Measurements from ENCODE around the gene RCBTB1.

The RCBTB1 gene

DNA sequence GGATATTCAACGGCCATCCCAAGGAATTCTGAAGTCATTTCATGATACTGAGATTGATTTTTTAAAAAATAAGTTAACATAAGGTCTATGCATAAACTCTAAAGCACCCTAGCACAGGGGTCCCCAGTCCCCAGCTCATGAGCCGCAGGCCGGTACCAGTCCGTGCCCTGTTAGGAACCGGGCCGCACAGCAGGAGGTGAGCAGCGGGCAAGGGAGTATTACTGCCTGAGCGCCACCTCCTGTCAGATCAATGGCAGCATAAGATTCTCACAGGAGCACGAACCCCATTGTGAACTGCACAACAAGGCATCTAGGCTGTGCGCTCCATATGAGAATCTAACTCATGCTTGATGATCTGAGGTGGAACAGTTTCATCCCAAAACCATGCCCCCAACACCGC is 31.0 kb downstream of the RCBTB1 start:
- H3K4me1 ChIP-seq: no peaks in the 10 kb centered on the region
- H3K27me3 ChIP-seq: no peaks in the 10 kb centered on the region
- no peaks in the 10 kb centered on the region for H3K9me3 ChIP-seq
- DNase-seq: no peak
- TF ChIP-seq, protein P1, sequence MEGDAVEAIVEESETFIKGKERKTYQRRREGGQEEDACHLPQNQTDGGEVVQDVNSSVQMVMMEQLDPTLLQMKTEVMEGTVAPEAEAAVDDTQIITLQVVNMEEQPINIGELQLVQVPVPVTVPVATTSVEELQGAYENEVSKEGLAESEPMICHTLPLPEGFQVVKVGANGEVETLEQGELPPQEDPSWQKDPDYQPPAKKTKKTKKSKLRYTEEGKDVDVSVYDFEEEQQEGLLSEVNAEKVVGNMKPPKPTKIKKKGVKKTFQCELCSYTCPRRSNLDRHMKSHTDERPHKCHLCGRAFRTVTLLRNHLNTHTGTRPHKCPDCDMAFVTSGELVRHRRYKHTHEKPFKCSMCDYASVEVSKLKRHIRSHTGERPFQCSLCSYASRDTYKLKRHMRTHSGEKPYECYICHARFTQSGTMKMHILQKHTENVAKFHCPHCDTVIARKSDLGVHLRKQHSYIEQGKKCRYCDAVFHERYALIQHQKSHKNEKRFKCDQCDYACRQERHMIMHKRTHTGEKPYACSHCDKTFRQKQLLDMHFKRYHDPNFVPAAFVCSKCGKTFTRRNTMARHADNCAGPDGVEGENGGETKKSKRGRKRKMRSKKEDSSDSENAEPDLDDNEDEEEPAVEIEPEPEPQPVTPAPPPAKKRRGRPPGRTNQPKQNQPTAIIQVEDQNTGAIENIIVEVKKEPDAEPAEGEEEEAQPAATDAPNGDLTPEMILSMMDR (IDR thresholded peaks at IDR 0.05; ENCODE audit: low read depth, low read length): 0 out of 2 replicates have a peak, but pooled peaks have one; percentile 2
- H3K4me3 ChIP-seq (ENCODE audit: low read depth, low read length): no peak overlapping the region
- H3K36me3 ChIP-seq: peaks cover 37% of the 10 kb centered on the region

DNA sequence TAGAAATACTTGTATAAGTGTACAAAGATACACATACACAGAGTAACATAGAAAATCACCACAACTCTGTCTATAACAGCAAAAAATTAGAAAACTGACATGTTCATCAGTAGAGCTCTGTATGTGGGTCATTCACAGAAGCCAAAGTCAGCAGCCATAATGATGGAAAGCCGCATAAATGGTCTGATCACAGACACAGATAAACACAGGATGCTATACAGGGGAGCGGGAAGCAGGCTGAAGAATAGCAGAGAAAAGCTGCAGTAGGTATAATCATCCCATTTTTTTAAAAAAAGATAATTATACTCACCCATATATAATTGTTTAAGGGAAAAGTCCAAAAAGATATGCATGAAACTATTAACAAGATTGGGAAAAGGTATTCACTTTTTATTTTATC is 31.5 kb downstream of the RCBTB1 start:
- Histone ChIP-seq H3K9me3 (no peaks in the 10 kb centered on the region), H3K4me1 (no peaks in the 10 kb centered on the region), H3K27me3 (no peaks in the 10 kb centered on the region), H3K4me3 (ENCODE audit: low read depth, low read length) (no peak overlapping the region), H3K36me3 (peaks cover 33% of the 10 kb centered on the region)
- TF ChIP-seq, protein P1 (IDR thresholded peaks at IDR 0.05; ENCODE audit: low read depth, low read length): no peak
- DNase-seq: no peak

GRCh38 chr13:49550942-49551644 is 34.3 kb downstream of the RCBTB1 start:
- H3K36me3 ChIP-seq: peaks cover 36% of the 10 kb centered on the region
- TF ChIP-seq, protein P1 (IDR thresholded peaks at IDR 0.05; ENCODE audit: low read depth, low read length): no peak
- H3K9me3 ChIP-seq: no peaks in the 10 kb centered on the region

DNA sequence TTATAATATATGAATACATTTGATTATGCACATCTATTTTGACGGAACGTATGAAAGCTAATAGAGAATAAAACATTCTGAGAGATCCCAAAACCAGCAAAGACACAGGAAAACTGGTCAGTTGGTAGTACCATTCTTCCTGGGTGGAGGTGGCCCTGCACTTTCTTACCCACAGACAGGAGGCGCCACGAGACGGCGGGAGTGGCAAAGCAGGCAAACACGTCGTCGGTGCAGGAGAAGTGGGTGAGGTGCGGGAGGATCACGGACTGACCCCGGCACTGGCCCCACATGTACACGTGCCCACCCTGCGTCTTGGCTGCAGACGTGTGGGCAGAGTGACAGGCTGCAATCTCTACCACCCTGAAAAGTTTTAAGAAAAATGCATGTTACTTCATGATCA is 36.1 kb downstream of the RCBTB1 start:
- DNase-seq: no peak
- Histone ChIP-seq H3K9me3 (no peaks in the 10 kb centered on the region), H3K4me1 (no peaks in the 10 kb centered on the region; the same call in 1 of the 2 replicates), H3K4me3 (ENCODE audit: low read depth, low read length) (no peak overlapping the region), H3K27me3 (no peaks in the 10 kb centered on the region), H3K36me3 (peaks cover 27% of the 10 kb centered on the region)
- TF ChIP-seq, protein P1 (IDR thresholded peaks at IDR 0.05; ENCODE audit: low read depth, low read length): peak; percentile 10; the same call in 1 of the 2 replicates

More at GRCh38 chr13:49550942-49551644, 34.3 kb downstream of the RCBTB1 start:
- no peaks in the 10 kb centered on the region; the same call in 1 of the 2 replicates for H3K4me1 ChIP-seq
- no peak overlapping the region for H3K4me3 ChIP-seq (ENCODE audit: low read depth, low read length)
- no peaks in the 10 kb centered on the region for H3K27me3 ChIP-seq
- no peak for DNase-seq

DNA sequence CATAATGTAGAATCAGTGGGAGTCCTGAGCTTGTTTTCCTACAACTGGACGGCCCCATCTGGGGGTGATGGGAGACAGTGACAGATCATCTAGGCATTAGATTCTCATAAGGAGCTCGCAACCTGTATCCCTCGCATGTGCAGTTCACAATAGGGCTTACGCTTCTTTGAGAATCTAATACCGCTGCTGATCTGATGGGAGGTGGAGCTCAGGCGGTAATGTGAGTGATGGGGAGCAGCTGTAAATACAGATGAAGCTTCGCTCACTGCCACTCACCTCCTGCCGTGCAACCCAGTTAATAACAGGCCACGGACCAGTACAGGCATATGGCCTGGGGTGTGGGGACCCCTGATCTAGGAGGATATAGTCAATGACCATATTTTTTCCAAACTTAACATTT is 38.8 kb downstream of the RCBTB1 start:
- Histone ChIP-seq H3K4me1 (no peaks in the 10 kb centered on the region; the same call in 1 of the 2 replicates), H3K36me3 (peaks cover 23% of the 10 kb centered on the region), H3K27me3 (no peaks in the 10 kb centered on the region), H3K9me3 (no peaks in the 10 kb centered on the region), H3K4me3 (ENCODE audit: low read depth, low read length) (no peak overlapping the region)
- DNase-seq: no peak
- TF ChIP-seq, protein P1 (IDR thresholded peaks at IDR 0.05; ENCODE audit: low read depth, low read length): no peak

- Histone ChIP-seq H3K36me3 (peaks cover 23% of the 10 kb centered on the region), H3K27me3 (no peaks in the 10 kb centered on the region), H3K4me1 (no peaks in the 10 kb centered on the region; the same call in 1 of the 2 replicates), H3K9me3 (no peaks in the 10 kb centered on the region), H3K4me3 (ENCODE audit: low read depth, low read length) (no peak overlapping the region)
- TF ChIP-seq, protein P1 (IDR thresholded peaks at IDR 0.05; ENCODE audit: low read depth, low read length): no peak
- no peak for DNase-seq
Measured at GRCh38 chr13:49545661-49546060, 39.7 kb downstream of the RCBTB1 start.

All from BE2C (cell line).